Panc1 (cell line): ENCODE data around the gene SLC35A2. TPM values are rescaled to one million over a fixed set of nuclear protein-coding genes. Genes with fewer than 3 reads are reported as not detected.

Experiments used
- ATAC-seq: fragments of 200-7000 bp; cut with Tn5 transposase; 2 replicates; pipeline ENCODE4 v1.9.1; 2020; ENCODE audit warnings: mild to moderate bottlenecking, moderate library complexity
- BruUV-seq: library from RNA; stranded (reverse); fragments of 400-500 nt; replicated peaks from 2 replicates; lab custom pipeline; 2021; lab: Mats Ljungman, UMichigan
- CTCF ChIA-PET: fragments of 300-600 bp; sonication (Branson Sonifier 250); formaldehyde crosslinking; loops from one replicate; lab custom pipeline; 2022; ENCODE audit warnings: antibody characterized with exemption; lab: Charles Lee
- POLR2A ChIA-PET: fragments of 300-600 bp; sonication (Branson Sonifier 250); formaldehyde crosslinking; loops from one replicate; lab custom pipeline; 2022; ENCODE audit warnings: antibody characterized with exemption; lab: Charles Lee
- DNase-seq: peaks from one replicate; pipeline ENCODE4 v3.0.0-alpha.2; 2010; ENCODE audit warnings: low read depth, low spot score
- H3K27ac ChIP-seq: 2 replicates; pipeline ENCODE4 v1.5.1; 2011; ENCODE audit warnings: mild to moderate bottlenecking, low read length, inconsistent platforms
- H3K27me3 ChIP-seq: fragments of 200-500 bp; sonication (Bioruptor generic); 2 replicates; pipeline ENCODE4 v1.6.0; 2014; ENCODE audit warnings: low read length, inconsistent platforms; ENCODE audit not compliant: control insufficient read depth, insufficient read depth
- H3K36me3 ChIP-seq: fragments of 200-500 bp; sonication (Bioruptor generic); 2 replicates; pipeline ENCODE4 v1.5.1; 2014; ENCODE audit warnings: inconsistent platforms, mild to moderate bottlenecking, low read length, moderate library complexity; ENCODE audit not compliant: control insufficient read depth, insufficient read depth
- H3K4me1 ChIP-seq: 2 replicates; pipeline ENCODE4 v1.5.1; 2011; ENCODE audit warnings: inconsistent platforms, mild to moderate bottlenecking, low read length, moderate library complexity; ENCODE audit not compliant: control insufficient read depth, insufficient read depth
- H3K4me3 ChIP-seq, 2 experiments: 2 replicates each; pipeline ENCODE4 v1.5.1; 2011 to 2012; ENCODE audit warnings: low read depth in 2 of 2, low read length in 2 of 2, mild to moderate bottlenecking in 2 of 2, inconsistent platforms in 1 of 2, moderate library complexity in 1 of 2
- H3K9me3 ChIP-seq: fragments of 200-500 bp; sonication (Bioruptor generic); 2 replicates; pipeline ENCODE4 v1.5.1; 2014; ENCODE audit warnings: low read depth, mild to moderate bottlenecking, inconsistent platforms, low read length, moderate library complexity; ENCODE audit not compliant: control insufficient read depth, insufficient read depth
- CTCF ChIP-seq: fragments of 450-650 bp; IDR thresholded peaks from 2 replicates; pipeline ENCODE4 v1.5.1; 2017; ENCODE audit warnings: mild to moderate bottlenecking
- POLR2AphosphoS5 ChIP-seq: IDR thresholded peaks from 2 replicates; pipeline ENCODE4 v1.6.1; 2012; ENCODE audit warnings: mild to moderate bottlenecking, low read depth, low read length, moderate library complexity
- REST ChIP-seq, 2 experiments: IDR thresholded peaks; 2 replicates each; pipeline ENCODE4 v1.6.1; 2011 to 2012; ENCODE audit warnings: low read depth in 2 of 2, control low read depth in 1 of 2, low read length in 1 of 2, mild to moderate bottlenecking in 1 of 2, moderate library complexity in 1 of 2; ENCODE audit not compliant: insufficient read depth in 1 of 2
- SIN3A ChIP-seq: IDR thresholded peaks from 2 replicates; pipeline ENCODE4 v1.6.1; 2012; ENCODE audit warnings: low read depth, mild to moderate bottlenecking, low read length, moderate library complexity, borderline replicate concordance; ENCODE audit not compliant: insufficient read depth
- TCF7L2 ChIP-seq: IDR thresholded peaks from 2 replicates; pipeline ENCODE4 v1.6.1; 2011; ENCODE audit warnings: mild to moderate bottlenecking, low read depth, low read length, inconsistent platforms
- in situ Hi-C: cut with HindIII; loops from 2 replicates; pipeline ENCODE4 v1.10.0; 2016; ENCODE audit warnings: low sequenced_read_pairs, low pct_unique_long_range_greater_than_20kb
- intact Hi-C: fragments of 100-400 bp; cut with micrococcal nuclease; formaldehyde crosslinking; loops from one replicate; pipeline ENCODE4 v1.10.0; 2022; ENCODE audit not compliant: unreplicated experiment
- total RNA-seq: library from RNA; stranded (reverse); gene quantifications from one replicate; pipeline ENCODE4 v1.2.1, GENCODE V29; 2021; ENCODE audit not compliant: unreplicated experiment

SLC35A2 gene
- total RNA-seq, 1 experiment from 2014 or later = 72.4 TPM

DNA sequence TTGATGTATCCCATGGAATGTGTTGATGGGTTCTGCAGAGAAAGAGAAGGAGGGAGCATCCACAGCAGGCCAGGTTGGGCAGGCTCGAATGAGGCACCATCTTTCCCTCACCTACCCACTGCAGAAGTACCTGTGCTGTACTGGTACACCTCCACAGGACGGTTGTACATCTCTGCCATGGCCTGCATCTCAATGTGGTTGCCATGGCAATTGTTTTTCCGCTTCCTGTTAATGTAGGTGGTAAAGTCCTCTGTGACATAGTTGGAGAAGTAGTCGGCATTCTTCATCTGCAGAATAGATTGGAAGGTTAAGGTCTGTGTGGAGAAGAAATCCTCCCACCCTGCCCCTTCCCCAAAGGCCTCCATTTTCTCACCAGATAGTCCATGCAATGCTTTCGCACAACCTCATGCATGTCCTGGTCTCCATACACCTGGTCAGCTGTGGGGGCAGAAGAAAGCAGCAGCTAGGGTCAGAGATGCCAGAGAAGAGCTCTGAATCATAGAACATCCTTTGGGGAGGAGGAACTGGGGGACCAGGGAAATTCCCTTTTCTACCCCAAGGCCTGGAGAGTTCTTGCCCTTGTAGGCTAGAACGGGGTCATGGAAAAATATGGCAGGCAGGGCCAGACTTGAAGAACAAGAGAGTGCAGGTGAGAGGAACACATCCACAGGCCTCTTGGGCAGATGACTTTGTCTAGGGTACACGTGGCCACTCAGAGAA lies 23.3 kb upstream of the SLC35A2 start:
- Histone ChIP-seq H3K36me3 (no peaks in the 10 kb centered on the region; the same call in 1 of the 2 replicates), H3K4me1 (no peaks in the 10 kb centered on the region), H3K9me3 (no peaks in the 10 kb centered on the region), H3K27ac (no peak overlapping the region), H3K4me3 (no peak overlapping the region), H3K27me3 (no peaks in the 10 kb centered on the region)
- in situ Hi-C loops (no loop called here), intact Hi-C loops (no loop called here)
- ATAC-seq (no peak), DNase-seq (no peak)
- no TSS peak for BruUV-seq
- ChIA-PET CTCF (no interaction called here), POLR2A (no interaction called here)
- TF ChIP-seq CTCF (no peak), SIN3A (no peak), POLR2AphosphoS5 (no peak), REST (IDR thresholded peaks at IDR 0.05; ENCODE audit: insufficient read depth in 1 of 2, low read depth in 2 of 2, low read length in 1 of 2) (no peak), TCF7L2 (no peak)

DNA sequence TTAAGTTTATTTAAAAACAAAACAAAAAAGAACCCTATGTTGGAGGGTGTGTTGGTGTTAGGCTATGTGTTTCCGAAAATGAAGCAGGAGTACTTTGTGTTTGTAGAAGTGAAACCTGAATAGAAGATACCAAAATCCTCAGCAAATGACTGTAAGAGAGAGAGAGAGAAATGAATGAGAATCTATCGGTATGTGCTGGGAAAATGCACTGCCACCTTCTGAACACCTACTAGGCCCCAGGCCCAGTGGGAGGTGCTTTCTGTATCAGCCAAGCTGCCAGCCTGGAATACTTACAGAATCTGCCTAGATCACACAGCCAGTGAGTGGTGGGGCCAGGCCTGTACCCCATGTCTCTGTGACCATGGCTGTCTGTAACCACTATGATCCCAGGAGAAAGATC lies 22.3 kb upstream of the SLC35A2 start:
- no peaks in the 10 kb centered on the region; the same call in 1 of the 2 replicates for H3K36me3 ChIP-seq
- no TSS peak for BruUV-seq
- no peak for ATAC-seq
- in situ Hi-C loops (no loop called here), intact Hi-C loops (no loop called here)
- DNase-seq = no peak
- TF ChIP-seq CTCF (no peak), POLR2AphosphoS5 (no peak), SIN3A (no peak)
- no peaks in the 10 kb centered on the region for H3K9me3 ChIP-seq
- H3K27ac ChIP-seq = no peak overlapping the region
- H3K4me1 ChIP-seq = no peaks in the 10 kb centered on the region
- H3K27me3 ChIP-seq = no peaks in the 10 kb centered on the region
- ChIA-PET CTCF (no interaction called here), POLR2A (no interaction called here)
- no peak overlapping the region for H3K4me3 ChIP-seq
